A549 (cell line): Measurements from ENCODE around the gene TOP2A. TPM values are rescaled to one million over a fixed set of nuclear protein-coding genes. Genes with fewer than 3 reads are reported as not detected.
A peak's percentile ranks its signal among the peaks of the same experiment; 100 is the strongest.

Experiments used
- ATAC-seq, 2 experiments: fragments of 200-7000 bp in 1 of 2; fragments of >200 bp in 1 of 2; cut with Nextera tagmentation in 1 of 2; cut with Tn5 transposase in 1 of 2; 3 replicates each; pipeline versions ENCODE4 v1.8.0 to v1.9.1; 2018 to 2020; ENCODE audit warnings: mild to moderate bottlenecking in 1 of 2, moderate library complexity in 1 of 2
- CTCF ChIA-PET: fragments of 300-600 bp; sonication (Branson Sonifier 250); formaldehyde crosslinking; extraction: SDS; loops from one replicate; lab custom pipeline; 2021; ENCODE audit warnings: antibody characterized with exemption, inconsistent platforms; lab: Yijun Ruan, JAX
- POLR2A ChIA-PET: fragments of 350-600 bp; formaldehyde crosslinking; extraction: SDS; loops from one replicate; lab custom pipeline; 2021; ENCODE audit warnings: antibody characterized with exemption, inconsistent platforms; lab: Yijun Ruan, JAX
- DNase-seq, 2 experiments: peaks; one replicate each; pipeline versions ENCODE4 v3.0.0 to v3.0.0-alpha.2; 2011 to 2016; ENCODE audit warnings: low read depth in 1 of 2, low spot score in 1 of 2
- FAIRE-seq: peaks from 2 replicates; lab custom pipeline; 2011; peaks lifted over from hg19 to GRCh38; lab: Jason Lieb, UNC
- H3K27ac ChIP-seq, 2 experiments: fragments of >200 bp; sonication (Bioruptor Twin); formaldehyde crosslinking; 3 replicates each; pipeline ENCODE4 v1.5.1; 2016 to 2017
- H3K4me1 ChIP-seq: fragments of >200 bp; sonication (Bioruptor Twin); formaldehyde crosslinking; 3 replicates; pipeline ENCODE4 v1.6.1; 2016
- H3K4me2 ChIP-seq: fragments of >200 bp; sonication (Bioruptor Twin); formaldehyde crosslinking; 3 replicates; pipeline ENCODE4 v1.6.1; 2016
- H3K4me3 ChIP-seq: fragments of >200 bp; sonication (Bioruptor Twin); formaldehyde crosslinking; 3 replicates; pipeline ENCODE4 v1.5.1; 2016
- H3K9me3 ChIP-seq: fragments of >200 bp; sonication (Bioruptor Twin); formaldehyde crosslinking; 3 replicates; pipeline ENCODE4 v1.6.1; 2016
- BHLHE40 ChIP-seq: IDR thresholded peaks from 2 replicates; pipeline ENCODE4 v1.6.1; 2012; ENCODE audit warnings: low read depth, low read length, inconsistent platforms
- CEBPB ChIP-seq, 2 experiments: fragments of >200 bp in 1 of 2; sonication (Bioruptor Twin) in 1 of 2; formaldehyde crosslinking in 1 of 2; IDR thresholded peaks; 2 replicates each; pipeline ENCODE4 v1.6.1; 2012 to 2016
- CHD4 ChIP-seq: fragments of 200-600 bp; sonication (generic); IDR thresholded peaks from 2 replicates; pipeline ENCODE4 v1.6.1; 2016; ENCODE audit warnings: antibody characterized with exemption, mild to moderate bottlenecking, borderline replicate concordance
- EHF ChIP-seq: fragments of 250-450 bp; sonication (Bioruptor Pico); IDR thresholded peaks from 2 replicates; pipeline ENCODE4 v1.5.0; 2020; ENCODE audit warnings: mild to moderate bottlenecking
- ESRRA ChIP-seq: fragments of 150-350 bp; IDR thresholded peaks from 2 replicates; pipeline ENCODE4 v1.6.1; 2014; ENCODE audit warnings: mild to moderate bottlenecking, low read length, borderline replicate concordance
- FOSB ChIP-seq: fragments of 250-450 bp; sonication (Bioruptor Pico); IDR thresholded peaks from 2 replicates; pipeline ENCODE4 v1.5.0; 2020; ENCODE audit warnings: mild to moderate bottlenecking, moderate library complexity
- FOSL2 ChIP-seq, 2 experiments: fragments of 450-650 bp in 1 of 2; fragments of >200 bp in 1 of 2; sonication (Bioruptor Twin) in 1 of 2; formaldehyde crosslinking; IDR thresholded peaks; 2 replicates each; pipeline versions ENCODE4 v1.5.0 to v1.6.1; 2016 to 2020; ENCODE audit warnings: mild to moderate bottlenecking in 1 of 2, moderate library complexity in 1 of 2
- FOXS1 ChIP-seq: fragments of 250-450 bp; sonication (Bioruptor Pico); IDR thresholded peaks from 2 replicates; pipeline ENCODE4 v1.5.0; 2020; ENCODE audit warnings: mild to moderate bottlenecking, moderate library complexity
- GATA3 ChIP-seq: IDR thresholded peaks from 2 replicates; pipeline ENCODE4 v1.6.1; 2012; ENCODE audit warnings: borderline replicate concordance
- HDAC2 ChIP-seq: fragments of 200-600 bp; sonication (generic); IDR thresholded peaks from 2 replicates; pipeline ENCODE4 v1.6.1; 2016
- JUNB ChIP-seq: fragments of >200 bp; sonication (Bioruptor Twin); formaldehyde crosslinking; IDR thresholded peaks from 2 replicates; pipeline ENCODE4 v1.6.1; 2016
- KDM1A ChIP-seq: fragments of 200-600 bp; sonication (generic); IDR thresholded peaks from 2 replicates; pipeline ENCODE4 v1.6.1; 2016; ENCODE audit warnings: low read depth, mild to moderate bottlenecking
- MAZ ChIP-seq: fragments of 150-350 bp; IDR thresholded peaks from 2 replicates; pipeline ENCODE4 v1.6.1; 2014; ENCODE audit warnings: antibody characterized with exemption, low read depth, low read length, borderline replicate concordance
- NPAS2 ChIP-seq: fragments of 250-450 bp; sonication (Bioruptor Pico); IDR thresholded peaks from 2 replicates; pipeline ENCODE4 v1.8.0; 2022; ENCODE audit warnings: mild to moderate bottlenecking, moderate library complexity, borderline replicate concordance
- PHF8 ChIP-seq: fragments of 200-600 bp; sonication (generic); IDR thresholded peaks from 2 replicates; pipeline ENCODE4 v1.6.1; 2016; ENCODE audit warnings: low read depth, mild to moderate bottlenecking, antibody characterized with exemption, moderate library complexity, borderline replicate concordance
- POLR2A ChIP-seq: IDR thresholded peaks from 2 replicates; pipeline ENCODE4 v1.6.1; 2012; ENCODE audit warnings: mild to moderate bottlenecking, low read length
- POLR2AphosphoS2 ChIP-seq: conservative IDR thresholded peaks from 2 replicates; pipeline ENCODE4 v1.6.1; 2012; ENCODE audit warnings: low read length, improper control_type of control experiment, inconsistent platforms
- RARB ChIP-seq: fragments of 250-450 bp; sonication (Bioruptor Pico); IDR thresholded peaks from 2 replicates; pipeline ENCODE4 v1.8.0; 2021; ENCODE audit warnings: mild to moderate bottlenecking, moderate library complexity
- RCOR1 ChIP-seq: fragments of 150-350 bp; IDR thresholded peaks from 2 replicates; pipeline ENCODE4 v1.6.1; 2014; ENCODE audit warnings: antibody characterized with exemption, low read length, low read depth
- RNF2 ChIP-seq: fragments of 200-600 bp; sonication (generic); IDR thresholded peaks from 2 replicates; pipeline ENCODE4 v1.6.1; 2016; ENCODE audit warnings: low read depth, mild to moderate bottlenecking, antibody characterized with exemption, moderate library complexity, borderline replicate concordance
- SMC3 ChIP-seq: fragments of >200 bp; sonication (Bioruptor Twin); formaldehyde crosslinking; IDR thresholded peaks from 3 replicates; pipeline ENCODE4 v1.6.1; 2018; ENCODE audit warnings: inconsistent platforms
- SREBF2 ChIP-seq: fragments of 450-650 bp; IDR thresholded peaks from 2 replicates; pipeline ENCODE4 v1.6.1; 2014; ENCODE audit warnings: mild to moderate bottlenecking, moderate library complexity
- ZNF302 ChIP-seq: fragments of 250-450 bp; sonication (Bioruptor Pico); IDR thresholded peaks from 2 replicates; pipeline ENCODE4 v1.9.0; 2021; ENCODE audit warnings: inconsistent platforms, mild to moderate bottlenecking, moderate library complexity
- WGBS: methylation state at CpG from one replicate; pipeline ENCODE4 v1.1.6; 2017; ENCODE audit errors: missing lambda C conversion rate; 5-methylcytosine and 5-hydroxymethylcytosine counted together
- polyA plus RNA-seq, 4 experiments: library from polyadenylated mRNA; depleted of rRNA in 3 of 4; stranded (reverse); fragments of >200 nt; fragmentation: RNase III in 1 of 4; extraction: RNeasy Plus Mini Kit Qiagen cat#74134 plus additional on column Dnase treatment in 1 of 4; gene quantifications; 2 replicates in 3 of 4; 3 replicates in 1 of 4; pipeline ENCODE4 v1.2.3, GENCODE V29; 2011 to 2017
- TF ChIP-seq, protein P1 (sequence below): fragments of >200 bp; sonication (Bioruptor Twin); formaldehyde crosslinking; IDR thresholded peaks from 2 replicates; pipeline ENCODE4 v1.6.1; 2016
- TF ChIP-seq, protein P2 (sequence below): IDR thresholded peaks from 2 replicates; pipeline ENCODE4 v1.6.1; 2012
- TF ChIP-seq, protein P3 (sequence below): fragments of 450-650 bp; IDR thresholded peaks from 2 replicates; pipeline ENCODE4 v1.6.1; 2014; ENCODE audit warnings: antibody characterized with exemption
- TF ChIP-seq, protein P4 (sequence below): fragments of >200 bp; sonication (Bioruptor Twin); formaldehyde crosslinking; IDR thresholded peaks from 3 replicates; pipeline ENCODE4 v1.5.1; 2016
- TF ChIP-seq, protein P5 (sequence below): fragments of 200-600 bp; sonication (generic); IDR thresholded peaks from 2 replicates; pipeline ENCODE4 v1.6.1; 2016; ENCODE audit warnings: antibody characterized with exemption, mild to moderate bottlenecking, moderate library complexity
- TF ChIP-seq, protein P6 (sequence below): fragments of 250-450 bp; sonication (Bioruptor Pico); IDR thresholded peaks from 2 replicates; pipeline ENCODE4 v1.5.0; 2021; ENCODE audit warnings: mild to moderate bottlenecking, moderate library complexity, borderline replicate concordance
- TF ChIP-seq, protein P7 (sequence below): IDR thresholded peaks from 2 replicates; pipeline ENCODE4 v1.6.1; 2012; ENCODE audit warnings: low read depth, borderline replicate concordance

TOP2A gene
- polyA plus RNA-seq, 2 of the 4 experiments (the other 2 are of a cell fraction), result 226 to 416 TPM

DNA sequence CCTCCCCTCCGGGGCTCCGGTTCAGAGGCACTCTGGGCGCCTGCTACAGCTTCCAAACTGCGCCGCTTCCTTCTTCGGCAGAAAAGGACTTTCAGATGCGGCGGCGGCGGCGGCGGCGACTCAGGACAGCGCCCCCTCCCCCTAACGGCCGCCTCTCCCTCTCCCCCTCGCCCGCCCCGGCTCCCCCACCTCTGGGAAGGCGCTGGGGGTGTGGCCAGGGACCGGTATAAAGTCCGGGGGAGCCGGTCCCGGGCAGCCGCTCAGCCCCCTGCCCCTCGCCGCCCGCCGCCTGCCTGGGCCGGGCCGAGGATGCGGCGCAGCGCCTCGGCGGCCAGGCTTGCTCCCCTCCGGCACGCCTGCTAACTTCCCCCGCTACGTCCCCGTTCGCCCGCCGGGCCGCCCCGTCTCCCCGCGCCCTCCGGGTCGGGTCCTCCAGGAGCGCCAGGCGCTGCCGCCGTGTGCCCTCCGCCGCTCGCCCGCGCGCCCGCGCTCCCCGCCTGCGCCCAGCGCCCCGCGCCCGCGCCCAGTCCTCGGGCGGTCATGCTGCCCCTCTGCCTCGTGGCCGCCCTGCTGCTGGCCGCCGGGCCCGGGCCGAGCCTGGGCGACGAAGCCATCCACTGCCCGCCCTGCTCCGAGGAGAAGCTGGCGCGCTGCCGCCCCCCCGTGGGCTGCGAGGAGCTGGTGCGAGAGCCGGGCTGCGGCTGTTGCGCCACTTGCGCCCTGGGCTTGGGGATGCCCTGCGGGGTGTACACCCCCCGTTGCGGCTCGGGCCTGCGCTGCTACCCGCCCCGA lies 25.7 kb upstream of the TOP2A start, which contains the start of gene IGFBP4:
Gene IGFBP4 (plus strand): TSS at position 255 of the 792 bp plus-strand sequence. CDS start 286 bp downstream, at position 541.
- no peak for FAIRE-seq
- ATAC-seq, result peak; percentile 68 to 73
- H3K4me1 ChIP-seq, result peaks cover 28% of the 10 kb centered on the region
- POLR2A ChIA-PET, result interaction anchor here (0.5 to 2.8 kb wide), 27 partner anchors 8 to 486 kb away, joined by 3 to 23 read pairs (median 4); partner anchors contain the start of gene TOP2A
- peak within 1 kb of the TSS; percentile 98 for H3K27ac ChIP-seq
- WGBS, result 1% methylated on average over 35 of the region's 98 CpGs
- CTCF ChIA-PET, result interaction anchor here (0.8 to 37.5 kb wide), 21 partner anchors 12 to 205 kb away, joined by 3 to 822 read pairs (median 4); partner anchors contain the start of genes CCR7 and TOP2A
- H3K4me3 ChIP-seq, result peak within 1 kb of the TSS; percentile 78
- peak within 1 kb of the TSS; percentile 91 for H3K4me2 ChIP-seq
- DNase-seq, result peak; percentile 88 to 89
- H3K9me3 ChIP-seq, result no peaks in the 10 kb centered on the region
- no peak for TF ChIP-seq CHD4
- TF ChIP-seq KDM1A, result peak; percentile 76; the same call in 1 of the 2 replicates
- TF ChIP-seq MAZ, result no peak; the same call in 1 of the 2 replicates
- TF ChIP-seq, protein P1, sequence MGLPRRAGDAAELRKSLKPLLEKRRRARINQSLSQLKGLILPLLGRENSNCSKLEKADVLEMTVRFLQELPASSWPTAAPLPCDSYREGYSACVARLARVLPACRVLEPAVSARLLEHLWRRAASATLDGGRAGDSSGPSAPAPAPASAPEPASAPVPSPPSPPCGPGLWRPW, result no peak
- peak; percentile 38 for TF ChIP-seq PHF8
- TF ChIP-seq, protein P2, sequence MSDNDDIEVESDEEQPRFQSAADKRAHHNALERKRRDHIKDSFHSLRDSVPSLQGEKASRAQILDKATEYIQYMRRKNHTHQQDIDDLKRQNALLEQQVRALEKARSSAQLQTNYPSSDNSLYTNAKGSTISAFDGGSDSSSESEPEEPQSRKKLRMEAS, result peak; percentile 83
- no peak for TF ChIP-seq FOSB (CRISPR knock-in tag)
- TF ChIP-seq EHF, result no peak
- no peak for TF ChIP-seq ESRRA
- TF ChIP-seq FOXS1 (CRISPR knock-in tag), result no peak
- TF ChIP-seq GATA3, result peak; percentile 22; the same call in 1 of the 2 replicates
- no peak; the same call in 1 of the 2 replicates for TF ChIP-seq POLR2AphosphoS2
- TF ChIP-seq, protein P3, sequence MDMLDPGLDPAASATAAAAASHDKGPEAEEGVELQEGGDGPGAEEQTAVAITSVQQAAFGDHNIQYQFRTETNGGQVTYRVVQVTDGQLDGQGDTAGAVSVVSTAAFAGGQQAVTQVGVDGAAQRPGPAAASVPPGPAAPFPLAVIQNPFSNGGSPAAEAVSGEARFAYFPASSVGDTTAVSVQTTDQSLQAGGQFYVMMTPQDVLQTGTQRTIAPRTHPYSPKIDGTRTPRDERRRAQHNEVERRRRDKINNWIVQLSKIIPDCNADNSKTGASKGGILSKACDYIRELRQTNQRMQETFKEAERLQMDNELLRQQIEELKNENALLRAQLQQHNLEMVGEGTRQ, result no peak
- no peak for TF ChIP-seq FOSL2 (IDR thresholded peaks at IDR 0.05)
- TF ChIP-seq FOSL2 (CRISPR knock-in tag; IDR thresholded peaks at IDR 0.05), result 0 out of 2 replicates have a peak, but pooled peaks have one; percentile 3
- no peak for TF ChIP-seq HDAC2
- TF ChIP-seq CEBPB (IDR thresholded peaks at IDR 0.05), result peak; percentile 63 to 79; a peak in 3 of 4 replicates
- no peak for TF ChIP-seq JUNB
- TF ChIP-seq, protein P4, sequence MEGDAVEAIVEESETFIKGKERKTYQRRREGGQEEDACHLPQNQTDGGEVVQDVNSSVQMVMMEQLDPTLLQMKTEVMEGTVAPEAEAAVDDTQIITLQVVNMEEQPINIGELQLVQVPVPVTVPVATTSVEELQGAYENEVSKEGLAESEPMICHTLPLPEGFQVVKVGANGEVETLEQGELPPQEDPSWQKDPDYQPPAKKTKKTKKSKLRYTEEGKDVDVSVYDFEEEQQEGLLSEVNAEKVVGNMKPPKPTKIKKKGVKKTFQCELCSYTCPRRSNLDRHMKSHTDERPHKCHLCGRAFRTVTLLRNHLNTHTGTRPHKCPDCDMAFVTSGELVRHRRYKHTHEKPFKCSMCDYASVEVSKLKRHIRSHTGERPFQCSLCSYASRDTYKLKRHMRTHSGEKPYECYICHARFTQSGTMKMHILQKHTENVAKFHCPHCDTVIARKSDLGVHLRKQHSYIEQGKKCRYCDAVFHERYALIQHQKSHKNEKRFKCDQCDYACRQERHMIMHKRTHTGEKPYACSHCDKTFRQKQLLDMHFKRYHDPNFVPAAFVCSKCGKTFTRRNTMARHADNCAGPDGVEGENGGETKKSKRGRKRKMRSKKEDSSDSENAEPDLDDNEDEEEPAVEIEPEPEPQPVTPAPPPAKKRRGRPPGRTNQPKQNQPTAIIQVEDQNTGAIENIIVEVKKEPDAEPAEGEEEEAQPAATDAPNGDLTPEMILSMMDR, result peak; percentile 44
- TF ChIP-seq BHLHE40, result no peak
- TF ChIP-seq SREBF2, result no peak
- peak; percentile 98 for TF ChIP-seq POLR2A
- TF ChIP-seq, protein P5, sequence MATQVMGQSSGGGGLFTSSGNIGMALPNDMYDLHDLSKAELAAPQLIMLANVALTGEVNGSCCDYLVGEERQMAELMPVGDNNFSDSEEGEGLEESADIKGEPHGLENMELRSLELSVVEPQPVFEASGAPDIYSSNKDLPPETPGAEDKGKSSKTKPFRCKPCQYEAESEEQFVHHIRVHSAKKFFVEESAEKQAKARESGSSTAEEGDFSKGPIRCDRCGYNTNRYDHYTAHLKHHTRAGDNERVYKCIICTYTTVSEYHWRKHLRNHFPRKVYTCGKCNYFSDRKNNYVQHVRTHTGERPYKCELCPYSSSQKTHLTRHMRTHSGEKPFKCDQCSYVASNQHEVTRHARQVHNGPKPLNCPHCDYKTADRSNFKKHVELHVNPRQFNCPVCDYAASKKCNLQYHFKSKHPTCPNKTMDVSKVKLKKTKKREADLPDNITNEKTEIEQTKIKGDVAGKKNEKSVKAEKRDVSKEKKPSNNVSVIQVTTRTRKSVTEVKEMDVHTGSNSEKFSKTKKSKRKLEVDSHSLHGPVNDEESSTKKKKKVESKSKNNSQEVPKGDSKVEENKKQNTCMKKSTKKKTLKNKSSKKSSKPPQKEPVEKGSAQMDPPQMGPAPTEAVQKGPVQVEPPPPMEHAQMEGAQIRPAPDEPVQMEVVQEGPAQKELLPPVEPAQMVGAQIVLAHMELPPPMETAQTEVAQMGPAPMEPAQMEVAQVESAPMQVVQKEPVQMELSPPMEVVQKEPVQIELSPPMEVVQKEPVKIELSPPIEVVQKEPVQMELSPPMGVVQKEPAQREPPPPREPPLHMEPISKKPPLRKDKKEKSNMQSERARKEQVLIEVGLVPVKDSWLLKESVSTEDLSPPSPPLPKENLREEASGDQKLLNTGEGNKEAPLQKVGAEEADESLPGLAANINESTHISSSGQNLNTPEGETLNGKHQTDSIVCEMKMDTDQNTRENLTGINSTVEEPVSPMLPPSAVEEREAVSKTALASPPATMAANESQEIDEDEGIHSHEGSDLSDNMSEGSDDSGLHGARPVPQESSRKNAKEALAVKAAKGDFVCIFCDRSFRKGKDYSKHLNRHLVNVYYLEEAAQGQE, result no peak
- no peak; the same call in 1 of the 2 replicates for TF ChIP-seq RNF2
- TF ChIP-seq, protein P6, sequence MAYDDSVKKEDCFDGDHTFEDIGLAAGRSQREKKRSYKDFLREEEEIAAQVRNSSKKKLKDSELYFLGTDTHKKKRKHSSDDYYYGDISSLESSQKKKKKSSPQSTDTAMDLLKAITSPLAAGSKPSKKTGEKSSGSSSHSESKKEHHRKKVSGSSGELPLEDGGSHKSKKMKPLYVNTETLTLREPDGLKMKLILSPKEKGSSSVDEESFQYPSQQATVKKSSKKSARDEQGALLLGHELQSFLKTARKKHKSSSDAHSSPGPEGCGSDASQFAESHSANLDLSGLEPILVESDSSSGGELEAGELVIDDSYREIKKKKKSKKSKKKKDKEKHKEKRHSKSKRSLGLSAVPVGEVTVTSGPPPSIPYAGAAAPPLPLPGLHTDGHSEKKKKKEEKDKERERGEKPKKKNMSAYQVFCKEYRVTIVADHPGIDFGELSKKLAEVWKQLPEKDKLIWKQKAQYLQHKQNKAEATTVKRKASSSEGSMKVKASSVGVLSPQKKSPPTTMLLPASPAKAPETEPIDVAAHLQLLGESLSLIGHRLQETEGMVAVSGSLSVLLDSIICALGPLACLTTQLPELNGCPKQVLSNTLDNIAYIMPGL (CRISPR knock-in tag), result no peak; the same call in 1 of the 2 replicates
- no peak for TF ChIP-seq RARB (CRISPR knock-in tag)
- TF ChIP-seq, protein P7, sequence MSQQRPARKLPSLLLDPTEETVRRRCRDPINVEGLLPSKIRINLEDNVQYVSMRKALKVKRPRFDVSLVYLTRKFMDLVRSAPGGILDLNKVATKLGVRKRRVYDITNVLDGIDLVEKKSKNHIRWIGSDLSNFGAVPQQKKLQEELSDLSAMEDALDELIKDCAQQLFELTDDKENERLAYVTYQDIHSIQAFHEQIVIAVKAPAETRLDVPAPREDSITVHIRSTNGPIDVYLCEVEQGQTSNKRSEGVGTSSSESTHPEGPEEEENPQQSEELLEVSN, result no peak
- TF ChIP-seq RCOR1, result no peak
- TF ChIP-seq SMC3, result peak; percentile 24
- no peak; the same call in 1 of the 2 replicates for TF ChIP-seq NPAS2 (CRISPR knock-in tag)
- no peak for TF ChIP-seq ZNF302 (CRISPR knock-in tag)
